ENCODE data around the gene KHDRBS2.

The KHDRBS2 gene

DNA sequence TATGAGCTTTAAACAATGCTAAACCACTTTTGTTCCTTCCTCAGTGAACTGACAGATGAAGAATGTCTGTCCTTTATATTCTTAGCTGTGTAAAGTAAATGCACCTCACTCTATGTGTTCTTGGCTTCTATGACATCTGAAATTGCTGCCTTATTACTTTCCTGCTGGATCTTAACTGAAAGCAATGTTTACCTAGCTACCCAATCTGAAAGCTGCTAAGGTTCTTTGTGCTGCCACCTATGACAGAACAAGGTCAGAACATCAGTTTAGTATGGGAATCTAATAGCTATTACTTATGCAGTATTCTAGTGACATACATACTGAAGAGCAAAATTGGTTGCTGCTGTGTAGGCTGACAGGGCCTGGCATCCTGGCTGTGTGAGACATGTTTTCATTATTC, 444.1 kb downstream of the KHDRBS2 start:
- no peak overlapping the region for H3K4me3 ChIP-seq (ENCODE audit: low read depth, low read length)
- no peak for DNase-seq (ENCODE audit: low read depth)
- TF ChIP-seq, protein P1, sequence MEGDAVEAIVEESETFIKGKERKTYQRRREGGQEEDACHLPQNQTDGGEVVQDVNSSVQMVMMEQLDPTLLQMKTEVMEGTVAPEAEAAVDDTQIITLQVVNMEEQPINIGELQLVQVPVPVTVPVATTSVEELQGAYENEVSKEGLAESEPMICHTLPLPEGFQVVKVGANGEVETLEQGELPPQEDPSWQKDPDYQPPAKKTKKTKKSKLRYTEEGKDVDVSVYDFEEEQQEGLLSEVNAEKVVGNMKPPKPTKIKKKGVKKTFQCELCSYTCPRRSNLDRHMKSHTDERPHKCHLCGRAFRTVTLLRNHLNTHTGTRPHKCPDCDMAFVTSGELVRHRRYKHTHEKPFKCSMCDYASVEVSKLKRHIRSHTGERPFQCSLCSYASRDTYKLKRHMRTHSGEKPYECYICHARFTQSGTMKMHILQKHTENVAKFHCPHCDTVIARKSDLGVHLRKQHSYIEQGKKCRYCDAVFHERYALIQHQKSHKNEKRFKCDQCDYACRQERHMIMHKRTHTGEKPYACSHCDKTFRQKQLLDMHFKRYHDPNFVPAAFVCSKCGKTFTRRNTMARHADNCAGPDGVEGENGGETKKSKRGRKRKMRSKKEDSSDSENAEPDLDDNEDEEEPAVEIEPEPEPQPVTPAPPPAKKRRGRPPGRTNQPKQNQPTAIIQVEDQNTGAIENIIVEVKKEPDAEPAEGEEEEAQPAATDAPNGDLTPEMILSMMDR (IDR thresholded peaks at IDR 0.05; ENCODE audit: low read depth, low read length, missing control alignments): no peak
- in situ Hi-C loops (cut with HindIII; ENCODE audit: low sequenced_read_pairs): no loop called here

DNA sequence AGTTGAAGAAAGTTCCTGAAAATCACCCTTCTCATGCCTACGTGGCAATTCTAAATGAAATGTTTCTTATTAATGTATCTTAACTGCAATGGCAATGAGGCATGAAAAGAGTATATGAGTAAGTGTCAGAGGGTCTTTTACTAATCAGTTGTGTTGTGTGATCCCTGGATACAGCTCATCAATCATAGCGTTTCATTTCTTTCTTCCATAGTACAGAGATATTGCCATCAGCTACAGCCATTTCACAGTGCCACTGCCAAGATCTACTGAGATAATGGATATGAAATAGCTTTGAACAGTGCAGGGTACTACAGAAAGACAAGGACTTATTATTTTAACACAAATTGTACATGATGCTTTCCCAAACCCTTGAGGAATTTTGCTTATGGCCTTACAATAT, 450.8 kb downstream of the KHDRBS2 start:
- TF ChIP-seq, protein P1 (IDR thresholded peaks at IDR 0.05; ENCODE audit: low read depth, low read length, missing control alignments): no peak
- in situ Hi-C loops (cut with HindIII; ENCODE audit: low sequenced_read_pairs): no loop called here
- no peak for DNase-seq (ENCODE audit: low read depth)
- H3K4me3 ChIP-seq (ENCODE audit: low read depth, low read length): no peak overlapping the region

DNA sequence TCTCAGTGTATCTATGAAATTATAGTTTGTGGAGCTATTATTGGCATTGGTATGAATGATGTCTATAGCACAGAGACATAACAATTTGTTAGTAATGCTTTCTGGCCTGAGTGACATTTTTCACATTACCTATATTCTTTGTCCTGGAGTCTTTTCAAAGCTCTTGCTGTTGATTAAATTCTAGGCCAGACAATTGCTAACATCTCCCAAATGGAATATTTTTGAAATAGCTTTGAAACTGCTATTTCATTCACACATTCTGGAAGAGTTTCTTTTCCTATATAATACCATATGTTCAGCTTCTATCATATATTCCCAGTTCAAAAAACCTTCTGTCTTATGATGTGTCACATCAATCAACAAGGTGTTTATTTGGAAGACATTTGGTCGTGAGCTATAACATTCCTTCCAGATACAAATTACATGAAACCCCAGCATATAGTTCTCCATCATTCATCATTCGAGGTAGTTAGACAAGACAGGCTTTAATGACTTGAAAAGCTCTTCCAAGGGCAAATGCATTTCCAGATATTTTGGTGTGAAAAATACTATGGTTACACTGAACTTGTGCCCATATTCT, 452.8 kb downstream of the KHDRBS2 start:
- no peak overlapping the region for H3K4me3 ChIP-seq (ENCODE audit: low read depth, low read length)
- no peak for DNase-seq (ENCODE audit: low read depth)
- in situ Hi-C loops (cut with HindIII; ENCODE audit: low sequenced_read_pairs): no loop called here
- TF ChIP-seq, protein P1 (IDR thresholded peaks at IDR 0.05; ENCODE audit: low read depth, low read length, missing control alignments): no peak

DNA sequence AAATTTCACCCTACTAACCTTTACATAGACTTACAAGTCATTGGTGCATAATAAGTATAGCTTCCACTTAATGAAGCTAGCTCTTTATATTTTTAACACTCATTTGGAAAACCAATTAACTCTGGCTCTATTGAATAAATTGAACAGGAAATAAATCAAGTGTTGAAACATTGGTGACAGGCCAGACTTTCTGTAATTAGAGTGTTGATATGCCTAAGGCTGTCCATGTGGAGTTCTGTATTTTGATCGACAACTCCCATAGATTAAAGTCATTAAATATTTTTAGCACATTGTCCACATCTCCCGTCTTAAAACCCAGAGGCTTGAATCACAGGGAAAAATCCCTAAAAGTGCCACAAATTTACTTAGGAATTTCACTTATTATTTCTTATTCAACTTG, 468.3 kb downstream of the KHDRBS2 start:
- no peak for DNase-seq (ENCODE audit: low read depth)
- TF ChIP-seq, protein P1 (IDR thresholded peaks at IDR 0.05; ENCODE audit: low read depth, low read length, missing control alignments): no peak
- H3K4me3 ChIP-seq (ENCODE audit: low read depth, low read length): no peak overlapping the region
- in situ Hi-C loops (cut with HindIII; ENCODE audit: low sequenced_read_pairs): no loop called here

DNA sequence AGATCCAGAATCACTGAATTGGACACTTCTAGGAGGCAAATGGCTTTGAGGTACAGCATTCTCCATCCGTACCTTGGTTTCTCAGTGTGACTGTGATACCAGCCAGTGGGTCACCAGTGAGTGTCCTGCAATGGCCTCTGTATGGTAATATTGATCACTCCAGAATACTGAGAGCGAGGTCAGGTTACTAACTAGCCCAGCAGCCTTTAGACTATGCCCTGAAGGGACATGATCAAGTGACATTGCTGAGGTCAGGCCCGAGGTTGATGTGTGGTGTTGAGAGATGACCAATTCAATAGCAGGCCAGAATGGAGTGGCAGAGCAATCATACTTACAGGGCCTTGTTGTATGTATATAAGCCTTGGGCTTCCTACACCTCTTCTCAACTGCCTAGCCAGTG, 476.0 kb downstream of the KHDRBS2 start:
- H3K4me3 ChIP-seq (ENCODE audit: low read depth, low read length): no peak overlapping the region
- TF ChIP-seq, protein P1 (IDR thresholded peaks at IDR 0.05; ENCODE audit: low read depth, low read length, missing control alignments): no peak
- in situ Hi-C loops (cut with HindIII; ENCODE audit: low sequenced_read_pairs): no loop called here
- no peak for DNase-seq (ENCODE audit: low read depth)

DNA sequence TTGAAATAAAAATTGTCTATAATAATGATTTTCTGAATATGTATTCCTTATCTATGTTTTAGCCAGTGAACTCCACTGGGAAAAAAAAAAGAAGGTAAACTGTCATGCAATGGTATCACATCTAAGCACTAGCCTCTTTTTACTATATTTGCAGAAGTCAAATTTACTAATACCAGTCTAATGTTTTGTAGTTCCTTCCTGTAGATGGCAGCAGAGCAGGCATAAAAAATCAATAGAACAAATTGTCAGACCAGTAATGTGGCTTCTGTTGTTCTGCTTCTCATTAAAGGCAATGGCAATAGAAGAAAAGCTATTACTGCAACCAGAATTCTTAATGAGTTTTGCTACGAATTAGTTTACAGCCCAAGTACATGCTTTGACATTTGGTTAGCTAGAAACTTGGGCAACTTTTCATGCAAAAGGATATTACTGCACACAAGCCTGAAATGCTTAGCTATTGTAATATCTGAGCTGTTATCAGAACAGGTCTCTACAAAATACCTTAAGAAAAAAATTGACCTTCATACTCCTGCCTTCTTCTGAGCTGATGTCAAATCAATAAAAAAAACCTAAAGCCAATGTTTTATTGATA, 476.9 kb downstream of the KHDRBS2 start:
- no peak for DNase-seq (ENCODE audit: low read depth)
- TF ChIP-seq, protein P1 (IDR thresholded peaks at IDR 0.05; ENCODE audit: low read depth, low read length, missing control alignments): no peak
- in situ Hi-C loops (cut with HindIII; ENCODE audit: low sequenced_read_pairs): loop anchor here (5.0 kb wide), 1 partner anchor 48 kb away; no protein-coding TSS in a partner anchor
- H3K4me3 ChIP-seq (ENCODE audit: low read depth, low read length): no peak overlapping the region

Data from astrocyte of the cerebellum (primary cell).